HG03439 (cell line): ENCODE data around the gene KHDRBS2.

Experiments
- ATAC-seq: cut with Tn5 transposase; IDR thresholded peaks from one replicate; pipeline ENCODE4 v1.9.1; 2021; ENCODE audit warnings: mild to moderate bottlenecking, moderate library complexity; ENCODE audit not compliant: unreplicated experiment

Gene KHDRBS2

DNA sequence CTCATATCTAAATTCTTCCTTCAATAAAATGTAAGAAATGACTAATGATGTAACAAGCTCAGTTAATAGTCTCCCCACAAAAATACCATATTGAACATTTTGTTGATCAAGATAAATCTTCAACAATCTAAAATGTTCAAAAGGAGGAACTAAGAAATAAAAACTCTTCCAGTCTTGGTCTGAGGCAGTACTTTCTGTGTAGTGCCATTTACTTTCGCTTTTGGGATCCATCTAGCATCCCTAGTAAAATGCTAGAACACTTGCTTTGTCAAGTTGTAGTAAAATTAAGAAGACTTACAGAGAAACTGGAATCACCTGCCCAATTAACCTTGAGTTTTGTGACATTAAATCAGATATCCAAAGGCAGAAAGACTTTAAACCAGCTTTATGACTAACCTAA is 246.4 kb downstream of the KHDRBS2 start:
- ATAC-seq, result no peak

DNA sequence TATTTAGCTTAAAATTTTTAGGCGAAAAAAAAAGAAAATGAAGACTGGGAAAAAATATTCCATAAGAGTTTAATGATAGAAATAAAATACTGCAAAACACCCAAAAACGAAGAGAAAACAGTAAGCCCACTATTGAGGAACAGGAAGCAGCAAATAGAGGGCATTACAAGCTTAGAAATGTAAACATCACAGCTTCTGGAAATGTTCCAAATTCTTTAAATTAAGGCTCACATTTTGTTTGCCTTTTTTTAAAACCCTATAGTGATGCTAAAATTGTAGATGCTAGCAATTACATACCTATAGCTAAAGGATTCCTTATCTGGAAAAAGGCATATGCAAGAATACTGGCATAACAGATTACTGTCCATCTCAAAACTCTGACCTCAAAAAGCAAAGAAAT is 248.6 kb downstream of the KHDRBS2 start:
- ATAC-seq, result no peak

DNA sequence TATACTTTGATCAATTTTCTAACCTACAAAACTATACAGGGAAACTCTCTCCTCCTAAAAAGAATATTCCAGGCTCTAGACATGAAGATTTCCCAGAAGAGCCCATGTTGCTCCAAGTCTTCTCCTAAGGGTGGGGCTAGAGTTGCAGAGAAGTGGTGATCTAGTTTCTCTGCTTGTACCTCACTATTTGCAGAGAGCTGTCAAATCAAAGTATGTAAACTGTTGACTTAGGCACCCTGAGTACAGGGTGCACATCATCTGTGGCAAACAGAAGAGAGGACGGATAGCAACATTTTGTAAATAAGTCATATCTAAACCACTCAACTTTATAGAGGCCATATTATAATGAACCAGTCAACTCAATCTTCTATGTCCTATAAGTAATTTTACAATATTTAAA is 250.1 kb downstream of the KHDRBS2 start:
- ATAC-seq, result no peak

DNA sequence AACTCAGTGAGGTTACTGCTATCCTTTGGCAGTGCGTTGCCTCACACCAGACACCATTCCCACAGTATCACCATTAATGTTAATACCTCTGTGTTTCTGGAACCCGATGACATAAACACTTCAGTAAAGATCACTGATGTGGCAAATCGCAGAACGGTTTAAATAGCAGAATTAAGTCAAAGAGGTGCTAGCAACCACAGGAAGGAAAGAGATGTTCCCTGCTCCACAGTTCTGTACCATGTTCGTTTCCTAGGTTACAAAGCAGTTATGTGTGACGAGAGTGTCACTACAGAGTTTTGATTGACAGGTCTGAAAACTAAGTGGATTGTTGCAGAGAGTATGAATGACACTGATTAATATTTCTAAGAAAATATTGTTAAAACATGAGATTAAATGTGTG is 272.3 kb downstream of the KHDRBS2 start:
- no peak for ATAC-seq

DNA sequence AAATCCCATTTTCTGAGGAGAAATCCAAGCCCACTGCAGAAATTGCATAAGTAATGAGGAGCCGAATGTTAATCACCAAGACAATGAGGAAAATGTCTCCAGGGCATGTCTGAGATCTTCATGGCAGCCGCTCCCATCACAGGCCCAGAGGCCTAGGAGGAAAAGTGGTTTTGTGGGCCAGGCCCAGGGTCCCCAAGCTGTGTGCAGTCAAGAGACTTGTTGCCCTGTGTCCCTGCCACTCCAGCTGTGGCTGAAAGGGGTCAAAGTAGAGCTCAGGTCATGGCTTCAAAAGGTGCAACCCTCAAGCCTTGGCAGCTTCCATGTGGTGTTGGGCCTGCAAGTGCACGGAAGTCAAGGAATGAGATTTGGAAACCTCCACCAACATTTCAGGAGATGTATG is 276.6 kb downstream of the KHDRBS2 start:
- ATAC-seq, result no peak

DNA sequence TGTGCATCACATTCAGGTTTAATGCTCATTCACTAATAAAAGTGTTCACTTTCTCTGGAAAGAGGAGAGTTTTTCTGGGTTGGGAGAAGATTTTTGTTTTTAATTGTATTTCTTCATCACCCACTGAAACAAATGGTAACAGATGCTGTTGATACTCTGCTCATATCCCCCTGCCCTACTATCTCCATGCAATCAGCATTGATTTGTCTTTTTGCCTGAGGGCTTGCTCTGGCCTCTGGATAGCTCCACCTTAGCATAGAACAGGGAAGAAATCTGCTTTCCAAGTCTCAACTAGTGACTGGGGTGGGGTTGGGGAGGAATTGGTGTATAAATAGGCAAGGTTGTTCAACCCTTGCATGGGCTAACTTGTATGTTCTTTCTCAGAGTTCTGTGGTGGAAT is 296.4 kb downstream of the KHDRBS2 start:
- ATAC-seq, result no peak

DNA sequence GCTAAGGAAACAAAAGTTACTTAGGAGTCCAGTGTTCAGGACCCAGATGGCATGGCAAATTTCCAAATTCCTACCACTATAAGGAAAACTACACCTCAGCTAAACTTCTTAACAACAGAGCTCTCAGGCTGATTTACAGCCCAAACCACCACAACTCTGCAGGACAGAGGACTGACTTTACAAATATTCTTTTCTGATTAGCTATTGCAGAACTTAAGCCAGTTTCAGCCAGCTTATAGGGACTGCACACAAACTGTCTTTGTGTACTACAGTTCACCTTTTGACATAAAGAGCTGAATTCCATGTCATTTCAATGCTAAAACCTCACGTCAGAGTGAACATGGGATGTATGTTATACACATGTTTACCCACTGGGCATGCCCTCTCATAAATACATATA is 305.4 kb downstream of the KHDRBS2 start:
- no peak for ATAC-seq

DNA sequence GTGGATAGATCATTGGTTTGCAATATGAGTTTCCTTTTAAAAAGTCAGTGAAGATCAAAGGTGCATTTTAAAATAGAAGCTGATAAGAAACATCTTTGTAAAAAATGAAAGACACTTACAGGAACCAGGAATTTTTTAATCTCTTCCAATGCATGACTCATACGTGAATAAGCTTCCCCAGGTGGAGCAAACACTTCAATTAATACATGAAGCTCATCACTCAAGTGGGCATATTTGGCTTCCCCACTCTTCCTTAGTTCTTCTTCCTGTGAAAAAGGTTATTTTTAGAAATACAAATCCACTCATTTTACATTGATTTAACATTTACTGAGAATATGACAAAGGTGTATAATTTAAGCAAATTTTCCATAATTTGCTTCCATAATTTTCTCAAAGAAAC is 308.1 kb downstream of the KHDRBS2 start:
- ATAC-seq, result no peak

DNA sequence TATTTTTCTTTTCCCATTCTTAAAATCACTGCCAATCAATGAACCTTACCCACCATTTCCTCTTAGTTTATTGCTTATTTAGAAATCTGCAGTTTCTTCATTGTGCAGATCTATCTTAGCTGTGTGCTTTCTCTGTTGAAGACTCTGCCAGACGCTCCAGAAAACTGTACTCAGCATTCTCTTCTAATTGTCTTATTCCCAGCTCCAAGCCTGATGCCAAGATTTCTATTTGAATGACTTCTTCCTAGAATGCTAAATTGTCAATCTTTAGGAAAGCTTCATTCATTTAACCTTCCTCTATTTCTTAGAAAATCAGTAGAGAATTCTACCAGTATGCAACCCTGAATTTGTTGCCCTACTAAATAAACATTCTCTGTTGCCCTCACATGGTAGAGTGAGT is 308.9 kb downstream of the KHDRBS2 start:
- no peak for ATAC-seq

DNA sequence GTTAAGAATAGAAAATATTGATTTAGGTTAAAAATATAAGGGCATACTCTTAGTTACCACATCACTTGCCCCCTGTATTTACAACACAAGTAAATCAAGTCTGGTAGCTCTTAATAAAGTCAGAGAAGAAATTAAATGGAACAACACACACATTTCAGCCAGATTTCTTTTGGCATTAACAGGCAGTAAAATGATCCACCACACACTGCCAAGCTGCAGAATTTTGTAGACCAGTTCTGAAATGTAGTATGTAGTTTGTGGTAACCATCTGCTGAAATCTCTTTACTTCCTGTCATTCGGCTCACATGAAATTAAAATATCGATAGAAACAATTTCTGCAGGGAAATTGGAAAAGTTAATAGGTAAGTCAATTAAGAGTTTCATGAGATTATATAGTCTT is 326.8 kb downstream of the KHDRBS2 start:
- no peak for ATAC-seq

DNA sequence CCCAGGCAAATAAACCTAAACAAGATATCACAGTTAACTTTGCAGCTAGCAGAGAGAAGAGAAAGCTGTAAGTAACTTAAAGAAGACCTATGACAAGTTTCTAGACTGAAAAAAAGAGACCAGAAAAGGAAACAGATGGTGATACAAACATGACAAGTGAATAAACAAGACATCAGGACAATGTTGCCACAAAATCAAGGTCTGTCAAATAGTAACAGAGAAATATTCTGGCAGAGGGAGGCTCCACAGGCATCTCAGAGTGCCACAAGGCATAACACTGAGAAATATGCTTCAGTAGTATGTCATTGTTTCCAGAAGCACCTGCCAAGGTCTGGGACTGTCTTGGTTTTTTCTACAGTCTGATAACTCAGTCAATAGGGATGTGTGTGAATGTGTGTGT is 332.2 kb downstream of the KHDRBS2 start:
- ATAC-seq, result no peak

DNA sequence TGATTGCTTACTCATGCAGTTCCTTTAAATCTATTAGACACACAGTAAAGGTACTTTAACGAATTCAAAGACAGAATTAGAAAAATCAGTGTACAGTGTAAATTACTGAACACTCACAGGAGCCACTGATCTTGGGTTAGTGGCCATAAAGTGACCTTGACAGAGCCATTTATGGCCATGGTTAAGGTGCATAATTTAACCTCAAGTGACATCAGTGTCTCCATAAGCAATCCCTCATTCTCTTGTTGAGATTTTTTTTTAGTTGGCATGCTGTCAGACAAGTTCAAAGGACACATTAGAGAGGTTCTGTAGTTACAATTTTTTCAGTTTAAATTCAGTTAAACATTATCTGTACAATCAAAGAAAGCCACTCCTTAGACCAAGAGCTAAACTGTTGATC is 334.4 kb downstream of the KHDRBS2 start:
- no peak for ATAC-seq

DNA sequence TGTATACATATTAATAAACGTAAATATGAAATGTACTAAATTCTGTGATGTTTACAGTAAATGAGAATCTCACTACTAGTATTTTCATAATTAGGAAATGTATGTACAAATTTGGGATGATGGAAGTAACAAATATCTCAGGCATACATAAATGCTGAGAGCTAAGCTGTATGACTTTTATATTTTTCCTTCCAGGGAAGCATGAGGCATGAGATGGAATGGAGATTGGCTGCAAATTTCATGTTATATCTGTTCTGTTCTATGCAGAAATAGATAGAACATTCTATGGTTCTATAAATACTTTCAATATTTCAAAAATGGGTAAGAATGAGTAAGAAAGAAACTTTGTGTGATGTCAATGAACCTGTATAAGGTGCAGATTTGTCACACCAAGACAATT is 335.2 kb downstream of the KHDRBS2 start:
- ATAC-seq, result no peak

DNA sequence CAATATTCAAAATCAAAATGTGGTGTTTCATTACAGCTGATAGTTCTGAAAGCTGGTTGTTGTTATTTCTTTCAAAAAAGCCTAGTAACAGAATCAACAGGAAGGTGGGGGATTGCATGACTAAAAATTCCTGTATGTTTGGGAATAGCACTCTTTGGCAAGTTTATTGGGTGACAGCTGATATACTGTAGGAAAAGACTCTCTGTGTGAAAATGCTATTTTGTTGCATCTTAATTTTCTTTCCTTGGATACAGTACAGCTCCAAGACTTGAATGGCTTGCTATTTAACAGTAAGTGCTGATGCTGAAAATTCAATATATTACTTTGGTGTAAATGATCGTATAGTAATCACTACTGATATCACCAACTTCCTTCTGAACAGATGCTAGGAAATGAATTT is 336.1 kb downstream of the KHDRBS2 start:
- ATAC-seq, result no peak

DNA sequence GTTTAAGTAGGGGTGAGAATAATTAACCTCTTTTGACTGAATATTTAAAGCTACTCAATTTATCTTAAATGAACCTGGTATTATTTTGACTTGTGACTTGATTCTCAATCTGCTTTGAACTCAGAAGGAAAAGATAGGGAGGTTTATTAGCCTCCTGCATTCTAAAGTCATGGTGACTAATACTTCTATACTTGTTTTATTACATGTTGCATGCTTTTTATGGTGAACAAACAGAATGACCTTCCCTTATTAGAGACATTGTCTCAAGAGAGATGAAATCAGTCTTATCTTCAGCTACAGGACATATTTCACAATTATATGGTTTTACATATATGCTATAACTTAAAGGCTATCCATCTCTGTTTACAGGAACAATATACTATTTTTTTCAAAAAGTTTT is 336.9 kb downstream of the KHDRBS2 start:
- no peak for ATAC-seq

DNA sequence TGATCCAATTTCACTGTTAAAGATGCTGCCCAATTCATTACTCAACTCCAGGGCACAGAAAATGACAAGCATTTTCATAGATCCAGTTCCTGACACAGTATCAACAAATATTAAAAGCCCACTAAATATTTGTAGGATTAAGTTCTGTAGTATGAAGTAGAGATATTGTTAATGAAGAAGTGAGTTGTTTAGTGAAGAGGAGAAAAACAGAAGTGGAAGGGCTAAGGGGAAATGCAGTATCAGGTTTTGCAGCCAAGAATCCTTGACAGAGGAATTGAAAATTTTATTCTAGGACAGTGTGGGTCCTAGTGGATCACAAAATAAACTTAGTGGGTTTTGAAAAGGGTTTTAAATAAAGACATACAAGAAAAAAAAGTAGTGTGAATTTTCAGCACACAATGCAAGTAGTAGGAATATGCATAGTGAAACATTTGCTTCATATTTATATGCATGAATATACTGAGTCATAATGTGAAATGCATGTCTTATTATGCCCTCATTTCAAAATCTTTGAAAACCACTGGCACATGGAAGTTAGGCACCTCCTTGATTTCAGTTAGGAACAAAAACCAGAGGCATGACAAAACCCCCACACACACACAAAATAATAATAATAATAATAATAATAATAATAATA is 338.6 kb downstream of the KHDRBS2 start:
- no peak for ATAC-seq

DNA sequence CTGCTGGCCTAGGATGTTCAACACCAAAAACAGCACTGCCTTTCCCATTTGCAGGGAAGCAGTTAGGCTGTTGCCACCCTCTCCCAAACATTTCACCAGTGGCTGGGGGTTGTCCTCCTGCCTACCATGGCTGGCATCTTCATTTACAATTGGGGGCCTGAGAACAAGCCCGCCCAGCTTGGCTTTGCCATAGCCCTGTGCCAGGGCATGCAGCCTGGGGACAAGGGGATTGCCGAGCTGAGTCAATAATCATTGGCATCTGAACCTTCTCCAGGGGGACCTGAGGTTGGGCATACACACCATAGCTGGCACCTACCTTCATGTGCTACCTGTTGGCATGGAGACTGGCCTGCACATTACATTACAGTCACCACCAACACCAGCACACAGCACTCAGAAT is 345.1 kb downstream of the KHDRBS2 start:
- ATAC-seq, result no peak

DNA sequence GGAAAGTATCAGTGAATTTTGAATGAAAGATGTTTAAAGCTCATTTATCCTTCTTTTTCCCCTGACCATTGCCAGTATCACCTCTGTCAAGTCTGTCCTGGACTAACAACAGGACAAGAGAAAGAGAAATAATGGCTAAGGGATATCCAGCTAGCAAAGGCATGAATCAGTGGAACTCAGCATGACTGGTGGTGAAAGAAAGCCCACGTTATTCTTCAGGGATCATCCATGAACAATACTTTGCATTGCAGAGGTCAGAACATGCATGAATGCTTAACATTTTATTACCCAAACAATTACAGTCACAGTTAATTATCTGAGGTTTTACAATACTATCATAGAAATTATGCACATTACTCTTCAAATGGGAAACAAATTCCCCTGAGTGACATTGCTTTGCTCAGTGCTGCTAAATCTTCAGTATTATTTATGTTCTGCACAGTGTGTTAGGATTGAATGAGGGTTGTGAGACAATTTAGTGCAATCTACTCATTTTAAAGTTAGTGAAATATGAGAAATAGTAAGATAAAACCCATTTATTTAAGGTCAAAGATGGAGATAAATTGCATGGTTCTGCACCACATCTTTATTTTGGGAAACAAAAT is 350.7 kb downstream of the KHDRBS2 start:
- ATAC-seq, result no peak

DNA sequence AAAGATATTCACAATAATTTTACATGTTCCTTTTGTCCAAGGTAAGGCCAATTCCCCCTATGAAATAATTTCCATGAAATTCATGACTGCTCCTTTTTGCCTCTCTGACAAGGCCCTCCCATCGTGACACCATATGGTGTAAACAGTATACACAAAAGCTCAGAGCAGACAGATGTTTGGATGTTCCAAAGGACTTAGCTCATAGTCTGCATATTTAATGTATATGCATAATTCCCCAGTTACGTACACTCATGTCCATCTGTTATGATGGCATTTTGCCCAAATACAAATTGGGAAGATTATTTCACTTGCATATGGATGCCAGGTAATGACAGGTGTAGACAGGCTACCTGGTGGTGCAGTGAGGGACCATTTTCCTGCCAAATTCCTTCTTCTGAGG is 376.5 kb downstream of the KHDRBS2 start:
- ATAC-seq, result no peak

DNA sequence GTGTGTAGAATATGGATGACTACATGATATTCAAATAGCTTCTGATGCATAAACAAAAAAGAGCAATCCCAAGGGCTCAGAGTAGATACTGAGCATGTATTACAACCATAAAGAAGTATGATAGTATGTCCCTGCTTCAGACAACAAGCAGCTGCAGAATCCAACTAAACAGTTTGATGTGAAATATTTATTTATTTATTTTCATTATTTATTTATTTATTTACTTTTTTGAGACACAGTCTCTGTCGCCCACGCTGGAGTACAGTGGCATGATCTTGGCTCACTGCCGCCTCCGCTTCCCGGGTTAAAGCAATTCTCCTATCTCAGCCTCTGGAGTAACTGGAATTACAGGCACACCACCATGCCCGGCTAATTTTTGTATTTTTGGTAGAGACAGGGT is 384.3 kb downstream of the KHDRBS2 start:
- no peak for ATAC-seq

DNA sequence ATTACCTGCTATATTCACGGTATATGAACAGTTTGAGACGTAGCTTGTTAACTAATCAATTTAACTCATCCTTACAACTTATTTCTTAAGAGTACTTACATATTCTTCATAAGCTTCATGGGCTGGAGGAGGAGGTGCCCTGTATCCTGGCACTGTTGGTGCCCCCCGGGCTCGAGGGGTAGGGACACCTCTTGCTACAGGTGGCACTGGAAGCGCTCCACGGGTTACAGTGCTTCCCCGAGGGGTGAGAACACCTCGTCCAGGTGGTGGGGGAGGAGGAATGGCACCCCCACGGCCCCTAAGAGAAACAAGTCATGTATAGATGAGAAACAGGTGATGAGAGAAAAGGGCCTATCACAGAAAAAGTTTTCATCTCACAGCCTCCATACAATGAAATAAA is 391.5 kb downstream of the KHDRBS2 start:
- no peak for ATAC-seq

DNA sequence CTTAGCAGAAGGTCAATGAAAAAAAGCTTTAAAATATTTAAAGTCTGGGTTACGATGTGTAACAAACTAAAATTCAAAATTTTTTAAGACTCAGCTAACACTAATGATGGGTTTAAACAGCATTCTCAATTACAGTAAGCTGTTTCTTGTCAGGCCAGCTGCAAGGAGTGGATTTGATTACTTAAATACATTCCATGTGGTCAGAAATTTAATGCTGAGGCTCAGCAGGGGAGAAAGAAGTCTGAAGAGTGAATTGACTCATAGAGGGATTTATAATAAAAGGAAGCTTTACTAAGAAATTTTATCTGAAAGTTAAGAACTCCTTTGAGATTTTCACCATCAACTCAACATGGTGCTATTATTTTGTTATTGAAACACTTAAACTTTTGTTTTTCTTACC is 398.6 kb downstream of the KHDRBS2 start:
- no peak for ATAC-seq

DNA sequence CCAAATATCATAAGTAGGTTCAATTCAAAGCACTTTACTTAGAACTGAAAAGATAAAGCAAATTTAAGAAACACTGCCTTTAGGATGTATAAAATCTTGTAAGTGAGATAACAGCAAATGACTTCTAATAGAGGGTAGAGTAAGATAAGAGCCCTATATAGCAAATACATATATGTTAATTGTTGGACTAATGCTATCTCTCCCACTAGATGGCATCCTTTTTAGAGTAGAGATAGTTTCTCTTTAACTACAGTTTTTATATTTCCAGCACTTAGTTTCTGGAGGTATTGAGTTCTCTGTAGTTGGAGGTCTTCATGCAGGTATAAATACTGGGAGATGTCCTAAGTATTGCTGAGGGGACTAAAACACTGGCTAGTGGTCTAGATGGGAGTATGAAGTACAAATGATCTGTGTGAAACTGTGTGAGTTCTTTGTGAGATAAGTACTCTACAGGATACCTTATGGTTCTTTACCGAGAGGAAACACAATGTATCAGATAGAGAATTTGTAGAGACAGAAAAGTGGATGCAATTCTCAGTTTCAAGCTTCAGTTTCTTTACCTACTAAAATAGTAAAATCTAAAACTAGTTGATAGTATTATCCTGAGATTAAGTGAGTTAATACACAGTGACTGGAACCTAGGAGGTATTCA is 399.3 kb downstream of the KHDRBS2 start:
- no peak for ATAC-seq
